HepG2 (cell line): ENCODE results near the gene TUBB8. TPM values are rescaled to one million over a fixed set of nuclear protein-coding genes. Genes with fewer than 3 reads are reported as not detected.

Experiments
- ATAC-seq: fragments of 200-7000 bp; cut with Tn5 transposase; 3 replicates; pipeline ENCODE4 v1.9.1; 2020; ENCODE audit warnings: mild to moderate bottlenecking, moderate library complexity
- BruUV-seq: library from RNA; stranded (reverse); fragments of 400-500 nt; replicated peaks from 2 replicates; lab custom pipeline; 2021; lab: Mats Ljungman, UMichigan
- CTCF ChIA-PET: fragments of 300-600 bp; formaldehyde crosslinking; extraction: SDS; loops from one replicate; lab custom pipeline; 2021; ENCODE audit warnings: low total read pairs, inconsistent platforms, low intra/inter-chr PET ratio; lab: Yijun Ruan, JAX
- POLR2A ChIA-PET: fragments of 350-600 bp; sonication (Branson Sonifier 250); formaldehyde crosslinking; loops from one replicate; lab custom pipeline; 2020; ENCODE audit warnings: antibody characterized with exemption, inconsistent platforms; lab: Yijun Ruan, JAX
- DNase-seq: peaks from one replicate; pipeline ENCODE4 v3.0.0-alpha.2; 2015; ENCODE audit warnings: low spot score
- FAIRE-seq: peaks from 3 replicates; lab custom pipeline; 2011; peaks lifted over from hg19 to GRCh38; lab: Jason Lieb, UNC
- H2AFZ ChIP-seq: one replicate; pipeline ENCODE4 v1.6.1; 2011; ENCODE audit warnings: low read length, inconsistent platforms
- H3K27ac ChIP-seq: fragments of 300-600 bp; 3 replicates; pipeline ENCODE4 v1.8.0; 2011; ENCODE audit warnings: mixed run types, mild to moderate bottlenecking, mixed read lengths, low read length, inconsistent platforms; ENCODE audit not compliant: insufficient read depth; ENCODE audit errors: extremely low read length
- H3K27me3 ChIP-seq, 2 experiments: fragments of 200-600 bp in 1 of 2; 2 replicates in 1 of 2; 3 replicates in 1 of 2; pipeline versions ENCODE4 v1.6.0 to v1.8.0; 2011; ENCODE audit warnings: low read length in 2 of 2, mild to moderate bottlenecking in 2 of 2, moderate library complexity in 2 of 2, inconsistent platforms in 1 of 2; ENCODE audit not compliant: insufficient read depth in 2 of 2, control insufficient read depth in 1 of 2
- H3K36me3 ChIP-seq, 2 experiments: fragments of 200-600 bp in 1 of 2; replicated peaks in 1 of 2; 2 replicates in 1 of 2; 3 replicates in 1 of 2; pipeline versions ENCODE4 v1.5.1 to v1.8.0; 2011; ENCODE audit warnings: low read length in 2 of 2, inconsistent platforms in 1 of 2; ENCODE audit not compliant: insufficient read depth in 2 of 2, control insufficient read depth in 1 of 2
- H3K4me1 ChIP-seq: 2 replicates; pipeline ENCODE4 v1.5.1; 2012; ENCODE audit warnings: low read length, inconsistent platforms; ENCODE audit not compliant: insufficient read depth
- H3K4me2 ChIP-seq: 2 replicates; pipeline ENCODE4 v1.6.0; 2011; ENCODE audit warnings: low read depth, low read length, inconsistent platforms
- H3K4me3 ChIP-seq, 3 experiments: fragments of 200-600 bp in 1 of 3; sonication (generic), shearing (Covaris generic) in 1 of 3; replicated peaks in 1 of 3; 2 replicates each; pipeline ENCODE4 v1.5.1; 2011 to 2016; ENCODE audit warnings: low read length in 3 of 3, inconsistent platforms in 2 of 3, low read depth in 2 of 3, mild to moderate bottlenecking in 2 of 3, control low read depth in 1 of 3, mixed read lengths in 1 of 3; ENCODE audit not compliant: insufficient read depth in 1 of 3
- H3K79me2 ChIP-seq: one replicate; pipeline ENCODE4 v1.6.1; 2011; ENCODE audit warnings: low read length, inconsistent platforms; ENCODE audit not compliant: insufficient read depth
- H3K9ac ChIP-seq: 2 replicates; pipeline ENCODE4 v1.6.0; 2011; ENCODE audit warnings: mild to moderate bottlenecking, low read depth, low read length, inconsistent platforms; ENCODE audit not compliant: insufficient read depth
- H3K9me3 ChIP-seq: 2 replicates; pipeline ENCODE4 v1.5.1; 2012; ENCODE audit warnings: mild to moderate bottlenecking, low read length
- H4K20me1 ChIP-seq: 2 replicates; pipeline ENCODE4 v1.6.0; 2011; ENCODE audit warnings: inconsistent platforms, mild to moderate bottlenecking, low read length, moderate library complexity; ENCODE audit not compliant: insufficient read depth
- ADNP ChIP-seq: sonication (generic); formaldehyde crosslinking; IDR thresholded peaks from 2 replicates; pipeline ENCODE4 v1.4.0; 2020; ENCODE audit warnings: missing genetic modification reagents
- ATAD3A ChIP-seq: sonication (generic); formaldehyde crosslinking; IDR thresholded peaks from 2 replicates; pipeline ENCODE4 v1.4.0; 2020; ENCODE audit warnings: missing genetic modification reagents
- FOXA1 ChIP-seq, 2 experiments: fragments of 450-650 bp in 1 of 2; sonication (generic) in 1 of 2; formaldehyde crosslinking in 1 of 2; IDR thresholded peaks; 2 replicates each; pipeline versions ENCODE4 v1.4.0 to v1.6.1; 2016 to 2020; ENCODE audit warnings: missing genetic modification reagents in 1 of 2
- KDM4B ChIP-seq: sonication (generic); formaldehyde crosslinking; IDR thresholded peaks from 2 replicates; pipeline ENCODE4 v1.4.0; 2020; ENCODE audit warnings: missing genetic modification reagents
- SCMH1 ChIP-seq: sonication (generic); formaldehyde crosslinking; IDR thresholded peaks from 2 replicates; pipeline ENCODE4 v1.9.0; 2021; ENCODE audit warnings: missing genetic modification reagents, mild to moderate bottlenecking, borderline replicate concordance
- TFDP2 ChIP-seq: sonication (generic); formaldehyde crosslinking; IDR thresholded peaks from 2 replicates; pipeline ENCODE4 v1.4.0; 2020; ENCODE audit warnings: missing genetic modification reagents
- TRIM22 ChIP-seq: fragments of 450-650 bp; IDR thresholded peaks from 2 replicates; pipeline ENCODE4 v1.6.1; 2017
- ZBTB42 ChIP-seq: sonication (generic); formaldehyde crosslinking; IDR thresholded peaks from 2 replicates; pipeline ENCODE4 v1.5.0; 2020; ENCODE audit warnings: mild to moderate bottlenecking, missing genetic modification reagents
- ZGPAT ChIP-seq: IDR thresholded peaks from 2 replicates; pipeline ENCODE4 v1.6.1; 2016; ENCODE audit warnings: mild to moderate bottlenecking
- ZNF20 ChIP-seq: sonication (generic); formaldehyde crosslinking; IDR thresholded peaks from 2 replicates; pipeline ENCODE4 v1.4.0; 2020; ENCODE audit warnings: mild to moderate bottlenecking, moderate library complexity, missing genetic modification reagents
- ZNF329 ChIP-seq: sonication (generic); formaldehyde crosslinking; IDR thresholded peaks from 2 replicates; pipeline ENCODE4 v1.9.0; 2021; ENCODE audit warnings: low read depth, mild to moderate bottlenecking, missing genetic modification reagents
- ZNF724P ChIP-seq: sonication (generic); formaldehyde crosslinking; IDR thresholded peaks from 2 replicates; pipeline ENCODE4 v1.8.0; 2022; ENCODE audit warnings: missing genetic modification reagents, borderline replicate concordance
- WGBS: methylation state at CpG from one replicate; pipeline ENCODE4 v1.1.6; 2017; ENCODE audit warnings: low lambda C conversion rate; 5-methylcytosine and 5-hydroxymethylcytosine counted together
- in situ Hi-C: cut with HindIII; loops from 2 replicates; pipeline ENCODE4 v1.10.0; 2017; ENCODE audit warnings: low pct_unique_long_range_greater_than_20kb; ENCODE audit not compliant: extremely low pct_ligation_motif_present
- intact Hi-C: fragments of 100-400 bp; cut with micrococcal nuclease; formaldehyde crosslinking; loops from one replicate; pipeline ENCODE4 v1.10.0; 2022; ENCODE audit not compliant: unreplicated experiment
- polyA plus RNA-seq, 8 experiments: library from polyadenylated mRNA; depleted of rRNA in 3 of 8; stranded (reverse) in 7 of 8; unstranded in 1 of 8; fragments of >200 nt; fragmentation: Illumina TruSeq in 4 of 8; extraction: Trizol in 4 of 8; gene quantifications; 2 replicates each; pipeline versions ENCODE4 v1.2.1 to v1.2.3, GENCODE V29; 2011 to 2016; ENCODE audit warnings: low read depth in 4 of 8, missing spikeins in 1 of 8, mixed read lengths in 1 of 8; ENCODE audit not compliant: insufficient read depth in 1 of 8
- total RNA-seq, 5 experiments: library from RNA; depleted of rRNA; stranded (reverse); fragments of >200 nt; fragmentation: Illumina TruSeq; extraction: Trizol; gene quantifications; 2 replicates each; pipeline ENCODE4 v1.2.3, GENCODE V29; 2016; ENCODE audit warnings: low read depth in 1 of 5
- TF ChIP-seq, protein P1 (sequence below): sonication (generic); formaldehyde crosslinking; IDR thresholded peaks from 2 replicates; pipeline ENCODE4 v1.4.0; 2020; ENCODE audit warnings: missing genetic modification reagents
- TF ChIP-seq, protein P2 (sequence below): IDR thresholded peaks from 2 replicates; pipeline ENCODE4 v1.6.1; 2012; ENCODE audit warnings: inconsistent platforms

Gene TUBB8
- total and polyA plus RNA-seq, 2 of the 13 experiments (the other 11 are each of a cell fraction or from before 2014, with no cell fraction given), result 0.31 to 0.50 TPM

DNA sequence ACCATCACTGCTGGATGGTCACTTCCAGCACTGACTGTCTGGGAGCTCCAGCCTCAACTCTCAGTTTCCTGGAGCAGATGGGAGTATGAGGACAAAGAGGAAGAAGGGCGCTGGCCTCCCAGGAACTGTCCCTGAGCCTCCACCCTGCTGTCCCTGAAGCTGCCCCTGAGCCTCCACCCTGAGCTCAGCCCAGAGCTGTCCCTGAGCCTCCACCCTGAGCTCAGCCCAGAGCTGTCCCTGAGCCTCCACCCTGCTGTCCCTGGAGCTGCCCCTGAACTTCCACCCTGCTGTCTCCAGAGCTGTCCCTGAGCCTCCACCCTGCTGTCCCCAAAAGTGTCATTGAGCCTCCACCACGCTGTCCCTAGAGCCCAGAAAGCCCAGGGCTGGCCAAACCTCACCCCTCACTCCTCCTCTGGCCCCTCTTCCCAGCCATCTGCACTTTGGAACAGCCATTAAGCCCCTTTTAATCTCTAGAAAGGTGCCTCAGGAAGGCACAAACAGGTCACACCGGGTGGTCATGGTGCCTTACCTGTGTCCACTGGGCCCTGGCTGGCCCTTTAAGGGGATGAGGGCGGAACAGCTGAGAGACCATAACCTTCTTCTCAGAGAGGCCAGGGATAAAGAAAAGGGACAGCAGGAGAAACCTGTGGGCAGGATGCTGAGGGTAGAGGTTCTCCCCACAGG, 30.6 kb upstream of the TUBB8 start:
- H3K4me2 ChIP-seq, result no peak overlapping the region
- no peaks in the 10 kb centered on the region for H3K9me3 ChIP-seq
- ChIA-PET POLR2A (no interaction called here), CTCF (no interaction called here)
- no peaks in the 10 kb centered on the region for H3K79me2 ChIP-seq
- no peak overlapping the region for H3K9ac ChIP-seq
- no peaks in the 10 kb centered on the region for H4K20me1 ChIP-seq
- ATAC-seq (no peak; the same call in 2 of the 3 replicates), DNase-seq (no peak), FAIRE-seq (no peak)
- no peak overlapping the region for H3K4me3 ChIP-seq
- peaks cover 2 to 11% of the 10 kb centered on the region in 2 experiments; a peak in 3 of 5 replicates for H3K27me3 ChIP-seq
- in situ Hi-C loops (no loop called here), intact Hi-C loops (no loop called here)
- no peak overlapping the region for H3K27ac ChIP-seq
- WGBS, result 9% methylated on average over 4 of the region's 4 CpGs
- H3K36me3 ChIP-seq, result no peaks in the 10 kb centered on the region
- no peaks in the 10 kb centered on the region for H3K4me1 ChIP-seq
- no peak overlapping the region for H2AFZ ChIP-seq
- no TSS peak for BruUV-seq
- TF ChIP-seq ZNF20 (CRISPR knock-in tag), result no peak
- no peak for TF ChIP-seq ZNF329 (CRISPR knock-in tag)
- no peak for TF ChIP-seq ZGPAT (CRISPR knock-in tag)
- TF ChIP-seq, protein P1, sequence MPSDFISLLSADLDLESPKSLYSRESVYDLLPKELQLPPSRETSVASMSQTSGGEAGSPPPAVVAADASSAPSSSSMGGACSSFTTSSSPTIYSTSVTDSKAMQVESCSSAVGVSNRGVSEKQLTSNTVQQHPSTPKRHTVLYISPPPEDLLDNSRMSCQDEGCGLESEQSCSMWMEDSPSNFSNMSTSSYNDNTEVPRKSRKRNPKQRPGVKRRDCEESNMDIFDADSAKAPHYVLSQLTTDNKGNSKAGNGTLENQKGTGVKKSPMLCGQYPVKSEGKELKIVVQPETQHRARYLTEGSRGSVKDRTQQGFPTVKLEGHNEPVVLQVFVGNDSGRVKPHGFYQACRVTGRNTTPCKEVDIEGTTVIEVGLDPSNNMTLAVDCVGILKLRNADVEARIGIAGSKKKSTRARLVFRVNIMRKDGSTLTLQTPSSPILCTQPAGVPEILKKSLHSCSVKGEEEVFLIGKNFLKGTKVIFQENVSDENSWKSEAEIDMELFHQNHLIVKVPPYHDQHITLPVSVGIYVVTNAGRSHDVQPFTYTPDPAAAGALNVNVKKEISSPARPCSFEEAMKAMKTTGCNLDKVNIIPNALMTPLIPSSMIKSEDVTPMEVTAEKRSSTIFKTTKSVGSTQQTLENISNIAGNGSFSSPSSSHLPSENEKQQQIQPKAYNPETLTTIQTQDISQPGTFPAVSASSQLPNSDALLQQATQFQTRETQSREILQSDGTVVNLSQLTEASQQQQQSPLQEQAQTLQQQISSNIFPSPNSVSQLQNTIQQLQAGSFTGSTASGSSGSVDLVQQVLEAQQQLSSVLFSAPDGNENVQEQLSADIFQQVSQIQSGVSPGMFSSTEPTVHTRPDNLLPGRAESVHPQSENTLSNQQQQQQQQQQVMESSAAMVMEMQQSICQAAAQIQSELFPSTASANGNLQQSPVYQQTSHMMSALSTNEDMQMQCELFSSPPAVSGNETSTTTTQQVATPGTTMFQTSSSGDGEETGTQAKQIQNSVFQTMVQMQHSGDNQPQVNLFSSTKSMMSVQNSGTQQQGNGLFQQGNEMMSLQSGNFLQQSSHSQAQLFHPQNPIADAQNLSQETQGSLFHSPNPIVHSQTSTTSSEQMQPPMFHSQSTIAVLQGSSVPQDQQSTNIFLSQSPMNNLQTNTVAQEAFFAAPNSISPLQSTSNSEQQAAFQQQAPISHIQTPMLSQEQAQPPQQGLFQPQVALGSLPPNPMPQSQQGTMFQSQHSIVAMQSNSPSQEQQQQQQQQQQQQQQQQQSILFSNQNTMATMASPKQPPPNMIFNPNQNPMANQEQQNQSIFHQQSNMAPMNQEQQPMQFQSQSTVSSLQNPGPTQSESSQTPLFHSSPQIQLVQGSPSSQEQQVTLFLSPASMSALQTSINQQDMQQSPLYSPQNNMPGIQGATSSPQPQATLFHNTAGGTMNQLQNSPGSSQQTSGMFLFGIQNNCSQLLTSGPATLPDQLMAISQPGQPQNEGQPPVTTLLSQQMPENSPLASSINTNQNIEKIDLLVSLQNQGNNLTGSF, result no peak
- no peak for TF ChIP-seq ZBTB42
- TF ChIP-seq FOXA1 (IDR thresholded peaks at IDR 0.05), result no peak
- TF ChIP-seq FOXA1 (CRISPR knock-in tag; IDR thresholded peaks at IDR 0.05), result no peak
- TF ChIP-seq, protein P2, sequence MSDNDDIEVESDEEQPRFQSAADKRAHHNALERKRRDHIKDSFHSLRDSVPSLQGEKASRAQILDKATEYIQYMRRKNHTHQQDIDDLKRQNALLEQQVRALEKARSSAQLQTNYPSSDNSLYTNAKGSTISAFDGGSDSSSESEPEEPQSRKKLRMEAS, result no peak
- TF ChIP-seq TRIM22, result no peak
- TF ChIP-seq ADNP (CRISPR knock-in tag), result no peak
- no peak for TF ChIP-seq KDM4B (CRISPR knock-in tag)
- TF ChIP-seq SCMH1 (CRISPR knock-in tag), result no peak
- no peak for TF ChIP-seq ZNF724P (CRISPR knock-in tag)
- TF ChIP-seq ATAD3A (CRISPR knock-in tag), result no peak
- TF ChIP-seq TFDP2 (CRISPR knock-in tag), result no peak
